HepG2 (cell line): ENCODE measurements around the gene CS. TPM values are rescaled to one million over a fixed set of nuclear protein-coding genes. Genes with fewer than 3 reads are reported as not detected.

ENCODE experiments used
- ARID5B ChIP-seq: IDR thresholded peaks from 2 replicates; pipeline ENCODE4 v1.4.0; 2020; ENCODE audit warnings: mild to moderate bottlenecking, missing genetic modification reagents
- ATF2 ChIP-seq: sonication (generic); formaldehyde crosslinking; IDR thresholded peaks from 2 replicates; pipeline ENCODE4 v1.4.0; 2020; ENCODE audit warnings: missing genetic modification reagents
- DR1 ChIP-seq: sonication (generic); formaldehyde crosslinking; IDR thresholded peaks from 2 replicates; pipeline ENCODE4 v1.8.0; 2021; ENCODE audit warnings: mild to moderate bottlenecking, missing genetic modification reagents, inconsistent platforms
- GATAD2A ChIP-seq: IDR thresholded peaks from 2 replicates; pipeline ENCODE4 v1.6.1; 2016
- KMT2B ChIP-seq: IDR thresholded peaks from 2 replicates; pipeline ENCODE4 v1.6.1; 2016; ENCODE audit warnings: missing genetic modification reagents, missing compliant biosample characterization
- MYC ChIP-seq: sonication (generic); formaldehyde crosslinking; IDR thresholded peaks from 2 replicates; pipeline ENCODE4 v1.9.0; 2021; ENCODE audit warnings: missing genetic modification reagents, borderline replicate concordance
- NFRKB ChIP-seq: fragments of 450-650 bp; IDR thresholded peaks from 2 replicates; pipeline ENCODE4 v1.6.1; 2017
- NR2C2 ChIP-seq: sonication (generic); formaldehyde crosslinking; IDR thresholded peaks from 2 replicates; pipeline ENCODE4 v1.4.0; 2020; ENCODE audit warnings: missing genetic modification reagents, mild to moderate bottlenecking, moderate library complexity, borderline replicate concordance
- POLR2G ChIP-seq: fragments of 200-400 bp; formaldehyde crosslinking; IDR thresholded peaks from 2 replicates; pipeline ENCODE4 v1.6.1; 2018; ENCODE audit warnings: mild to moderate bottlenecking, low read depth, low read length, moderate library complexity
- REXO4 ChIP-seq: sonication (generic); formaldehyde crosslinking; IDR thresholded peaks from 2 replicates; pipeline ENCODE4 v1.8.0; 2022; ENCODE audit warnings: missing genetic modification reagents, mild to moderate bottlenecking, borderline replicate concordance
- SOX5 ChIP-seq: IDR thresholded peaks from 2 replicates; pipeline ENCODE4 v1.6.1; 2016; ENCODE audit warnings: borderline replicate concordance
- TBX2 ChIP-seq: sonication (generic); formaldehyde crosslinking; IDR thresholded peaks from 2 replicates; pipeline ENCODE4 v1.5.0; 2020; ENCODE audit warnings: missing genetic modification reagents, mild to moderate bottlenecking, borderline replicate concordance
- ZNF256 ChIP-seq: sonication (generic); formaldehyde crosslinking; conservative IDR thresholded peaks from 2 replicates; pipeline ENCODE4 v1.4.0; 2020; ENCODE audit warnings: missing genetic modification reagents
- ZNF746 ChIP-seq: sonication (generic); formaldehyde crosslinking; IDR thresholded peaks from 2 replicates; pipeline ENCODE4 v1.8.0; 2022; ENCODE audit warnings: mild to moderate bottlenecking, missing genetic modification reagents
- polyA plus RNA-seq, 8 experiments: library from polyadenylated mRNA; depleted of rRNA in 3 of 8; stranded (reverse) in 7 of 8; unstranded in 1 of 8; fragments of >200 nt; fragmentation: Illumina TruSeq in 4 of 8; extraction: Trizol in 4 of 8; gene quantifications; 2 replicates each; pipeline versions ENCODE4 v1.2.1 to v1.2.3, GENCODE V29; 2011 to 2016; ENCODE audit warnings: low read depth in 4 of 8, missing spikeins in 1 of 8, mixed read lengths in 1 of 8; ENCODE audit not compliant: insufficient read depth in 1 of 8
- total RNA-seq, 5 experiments: library from RNA; depleted of rRNA; stranded (reverse); fragments of >200 nt; fragmentation: Illumina TruSeq; extraction: Trizol; gene quantifications; 2 replicates each; pipeline ENCODE4 v1.2.3, GENCODE V29; 2016; ENCODE audit warnings: low read depth in 1 of 5
- TF ChIP-seq, protein P1 (sequence below): sonication (generic); formaldehyde crosslinking; IDR thresholded peaks from one replicate; pipeline ENCODE4 v1.5.1; 2020; ENCODE audit warnings: mild to moderate bottlenecking, missing genetic modification reagents; ENCODE audit errors: not compliant biosample characterization

CS gene
- total and polyA plus RNA-seq, 2 of the 13 experiments (the other 11 are each of a cell fraction or from before 2014, with no cell fraction given): 173 to 175 TPM

- TF ChIP-seq, protein P1, sequence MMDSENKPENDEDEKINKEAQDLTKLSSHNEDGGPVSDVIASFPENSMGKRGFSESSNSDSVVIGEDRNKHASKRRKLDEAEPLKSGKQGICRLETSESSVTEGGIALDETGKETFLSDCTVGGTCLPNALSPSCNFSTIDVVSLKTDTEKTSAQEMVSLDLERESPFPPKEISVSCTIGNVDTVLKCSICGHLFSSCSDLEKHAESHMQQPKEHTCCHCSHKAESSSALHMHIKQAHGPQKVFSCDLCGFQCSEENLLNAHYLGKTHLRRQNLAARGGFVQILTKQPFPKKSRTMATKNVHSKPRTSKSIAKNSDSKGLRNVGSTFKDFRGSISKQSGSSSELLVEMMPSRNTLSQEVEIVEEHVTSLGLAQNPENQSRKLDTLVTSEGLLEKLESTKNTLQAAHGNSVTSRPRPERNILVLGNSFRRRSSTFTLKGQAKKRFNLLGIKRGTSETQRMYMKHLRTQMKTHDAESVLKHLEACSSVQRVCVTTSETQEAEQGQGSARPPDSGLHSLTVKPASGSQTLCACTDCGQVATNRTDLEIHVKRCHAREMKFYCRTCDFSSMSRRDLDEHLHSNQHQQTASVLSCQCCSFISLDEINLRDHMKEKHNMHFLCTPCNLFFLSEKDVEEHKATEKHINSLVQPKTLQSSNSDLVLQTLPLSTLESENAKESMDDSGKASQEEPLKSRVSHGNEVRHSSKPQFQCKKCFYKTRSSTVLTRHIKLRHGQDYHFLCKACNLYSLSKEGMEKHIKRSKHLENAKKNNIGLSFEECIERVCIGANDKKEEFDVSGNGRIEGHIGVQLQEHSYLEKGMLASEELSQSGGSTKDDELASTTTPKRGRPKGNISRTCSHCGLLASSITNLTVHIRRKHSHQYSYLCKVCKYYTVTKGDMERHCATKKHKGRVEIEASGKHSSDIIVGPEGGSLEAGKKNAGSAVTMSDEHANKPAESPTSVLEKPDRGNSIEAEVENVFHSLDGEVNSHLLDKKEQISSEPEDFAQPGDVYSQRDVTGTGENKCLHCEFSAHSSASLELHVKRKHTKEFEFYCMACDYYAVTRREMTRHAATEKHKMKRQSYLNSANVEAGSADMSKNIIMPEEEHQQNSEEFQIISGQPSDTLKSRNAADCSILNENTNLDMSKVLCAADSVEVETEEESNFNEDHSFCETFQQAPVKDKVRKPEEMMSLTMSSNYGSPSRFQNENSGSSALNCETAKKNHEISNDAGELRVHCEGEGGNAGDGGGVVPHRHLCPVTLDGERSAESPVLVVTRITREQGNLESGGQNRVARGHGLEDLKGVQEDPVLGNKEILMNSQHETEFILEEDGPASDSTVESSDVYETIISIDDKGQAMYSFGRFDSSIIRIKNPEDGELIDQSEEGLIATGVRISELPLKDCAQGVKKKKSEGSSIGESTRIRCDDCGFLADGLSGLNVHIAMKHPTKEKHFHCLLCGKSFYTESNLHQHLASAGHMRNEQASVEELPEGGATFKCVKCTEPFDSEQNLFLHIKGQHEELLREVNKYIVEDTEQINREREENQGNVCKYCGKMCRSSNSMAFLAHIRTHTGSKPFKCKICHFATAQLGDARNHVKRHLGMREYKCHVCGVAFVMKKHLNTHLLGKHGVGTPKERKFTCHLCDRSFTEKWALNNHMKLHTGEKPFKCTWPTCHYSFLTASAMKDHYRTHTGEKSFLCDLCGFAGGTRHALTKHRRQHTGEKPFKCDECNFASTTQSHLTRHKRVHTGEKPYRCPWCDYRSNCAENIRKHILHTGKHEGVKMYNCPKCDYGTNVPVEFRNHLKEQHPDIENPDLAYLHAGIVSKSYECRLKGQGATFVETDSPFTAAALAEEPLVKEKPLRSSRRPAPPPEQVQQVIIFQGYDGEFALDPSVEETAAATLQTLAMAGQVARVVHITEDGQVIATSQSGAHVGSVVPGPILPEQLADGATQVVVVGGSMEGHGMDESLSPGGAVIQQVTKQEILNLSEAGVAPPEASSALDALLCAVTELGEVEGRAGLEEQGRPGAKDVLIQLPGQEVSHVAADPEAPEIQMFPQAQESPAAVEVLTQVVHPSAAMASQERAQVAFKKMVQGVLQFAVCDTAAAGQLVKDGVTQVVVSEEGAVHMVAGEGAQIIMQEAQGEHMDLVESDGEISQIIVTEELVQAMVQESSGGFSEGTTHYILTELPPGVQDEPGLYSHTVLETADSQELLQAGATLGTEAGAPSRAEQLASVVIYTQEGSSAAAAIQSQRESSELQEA (CRISPR knock-in tag): no peak
- 0 out of 2 replicates have a peak, but pooled peaks have one; percentile 11 for TF ChIP-seq ARID5B (CRISPR knock-in tag)
- peak; percentile 18; the same call in 1 of the 2 replicates for TF ChIP-seq GATAD2A (CRISPR knock-in tag)
- 0 out of 2 replicates have a peak, but pooled peaks have one; percentile 12 for TF ChIP-seq DR1 (CRISPR knock-in tag)
- peak; percentile 78 for TF ChIP-seq TBX2 (CRISPR knock-in tag)
- TF ChIP-seq REXO4 (CRISPR knock-in tag): no peak
- TF ChIP-seq KMT2B: peak; percentile 43; the same call in 1 of the 2 replicates
- no peak for TF ChIP-seq ATF2 (CRISPR knock-in tag)
- TF ChIP-seq NFRKB: no peak
- TF ChIP-seq NR2C2: peak; percentile 92
- TF ChIP-seq POLR2G: peak; percentile 87
- TF ChIP-seq SOX5: peak; percentile 42; the same call in 1 of the 2 replicates
- TF ChIP-seq ZNF746 (CRISPR knock-in tag): peak; percentile 29; the same call in 1 of the 2 replicates
- TF ChIP-seq MYC (CRISPR knock-in tag): peak; percentile 45; the same call in 1 of the 2 replicates
- TF ChIP-seq ZNF256 (CRISPR knock-in tag): peak; percentile 45; the same call in 1 of the 2 replicates
Observed at GRCh38 chr12:56333679-56334489, 33.8 kb upstream of the CS start, which contains the start of gene PAN2 (continued).
